BE2C (cell line): ENCODE data around the gene EEPD1.

Experiments used
- DNase-seq: peaks from one replicate; pipeline ENCODE4 v3.0.0-alpha.2; 2020
- H3K27me3 ChIP-seq: fragments of 250-450 bp; sonication (Bioruptor Pico); 2 replicates; pipeline ENCODE4 v1.5.1; 2020; ENCODE audit warnings: mild to moderate bottlenecking
- H3K36me3 ChIP-seq: fragments of 250-450 bp; sonication (Bioruptor Pico); 2 replicates; pipeline ENCODE4 v1.5.1; 2020; ENCODE audit warnings: mild to moderate bottlenecking
- H3K4me1 ChIP-seq: fragments of 250-450 bp; sonication (Bioruptor Pico); 2 replicates; pipeline ENCODE4 v1.5.1; 2020
- H3K4me3 ChIP-seq: 2 replicates; pipeline ENCODE4 v1.5.1; 2011; ENCODE audit warnings: low read depth, low read length
- H3K9me3 ChIP-seq: fragments of 250-450 bp; sonication (Bioruptor Pico); 2 replicates; pipeline ENCODE4 v1.5.1; 2020
- TF ChIP-seq, protein P1 (sequence below): IDR thresholded peaks from 2 replicates; pipeline ENCODE4 v1.5.1; 2012; ENCODE audit warnings: mild to moderate bottlenecking, low read depth, low read length

The EEPD1 gene

GRCh38 chr7:36158321-36158605, 5.2 kb downstream of the EEPD1 start:
- H3K36me3 ChIP-seq = no peaks in the 10 kb centered on the region

DNA sequence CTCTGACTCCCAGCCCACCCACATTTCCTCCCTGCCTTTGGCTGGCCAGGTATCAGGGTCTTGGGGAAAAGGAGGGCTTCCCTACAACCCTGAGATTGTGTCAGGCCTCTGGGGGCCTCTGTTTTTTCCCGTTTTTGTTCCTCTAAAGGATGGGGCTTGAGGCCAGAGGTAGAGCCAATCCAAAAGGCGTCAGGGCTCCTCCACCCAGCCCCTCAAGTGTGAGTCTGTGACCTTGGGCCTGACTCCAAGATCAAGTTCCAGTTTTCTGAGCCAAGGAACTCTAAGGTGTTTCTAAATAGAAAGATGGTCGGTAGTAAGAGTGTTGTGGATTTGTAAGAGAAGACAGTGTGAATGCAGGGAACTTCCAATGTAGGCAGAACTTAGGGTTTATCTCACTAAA, 6.6 kb downstream of the EEPD1 start:
- H3K36me3 ChIP-seq = no peaks in the 10 kb centered on the region
- H3K27me3 ChIP-seq = no peaks in the 10 kb centered on the region
- DNase-seq = no peak
- H3K9me3 ChIP-seq = no peaks in the 10 kb centered on the region
- H3K4me3 ChIP-seq = no peak overlapping the region
- TF ChIP-seq, protein P1, sequence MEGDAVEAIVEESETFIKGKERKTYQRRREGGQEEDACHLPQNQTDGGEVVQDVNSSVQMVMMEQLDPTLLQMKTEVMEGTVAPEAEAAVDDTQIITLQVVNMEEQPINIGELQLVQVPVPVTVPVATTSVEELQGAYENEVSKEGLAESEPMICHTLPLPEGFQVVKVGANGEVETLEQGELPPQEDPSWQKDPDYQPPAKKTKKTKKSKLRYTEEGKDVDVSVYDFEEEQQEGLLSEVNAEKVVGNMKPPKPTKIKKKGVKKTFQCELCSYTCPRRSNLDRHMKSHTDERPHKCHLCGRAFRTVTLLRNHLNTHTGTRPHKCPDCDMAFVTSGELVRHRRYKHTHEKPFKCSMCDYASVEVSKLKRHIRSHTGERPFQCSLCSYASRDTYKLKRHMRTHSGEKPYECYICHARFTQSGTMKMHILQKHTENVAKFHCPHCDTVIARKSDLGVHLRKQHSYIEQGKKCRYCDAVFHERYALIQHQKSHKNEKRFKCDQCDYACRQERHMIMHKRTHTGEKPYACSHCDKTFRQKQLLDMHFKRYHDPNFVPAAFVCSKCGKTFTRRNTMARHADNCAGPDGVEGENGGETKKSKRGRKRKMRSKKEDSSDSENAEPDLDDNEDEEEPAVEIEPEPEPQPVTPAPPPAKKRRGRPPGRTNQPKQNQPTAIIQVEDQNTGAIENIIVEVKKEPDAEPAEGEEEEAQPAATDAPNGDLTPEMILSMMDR = no peak
- no peaks in the 10 kb centered on the region for H3K4me1 ChIP-seq

More at GRCh38 chr7:36158321-36158605, 5.2 kb downstream of the EEPD1 start:
- TF ChIP-seq, protein P1 = no peak
- DNase-seq = no peak
- Histone ChIP-seq H3K27me3 (no peaks in the 10 kb centered on the region), H3K4me3 (no peak overlapping the region), H3K9me3 (no peaks in the 10 kb centered on the region), H3K4me1 (no peaks in the 10 kb centered on the region)

- Histone ChIP-seq H3K27me3 (no peaks in the 10 kb centered on the region), H3K36me3 (no peaks in the 10 kb centered on the region), H3K4me3 (no peak overlapping the region), H3K4me1 (no peaks in the 10 kb centered on the region), H3K9me3 (no peaks in the 10 kb centered on the region)
- no peak for DNase-seq
- TF ChIP-seq, protein P1 = no peak
Observed at GRCh38 chr7:36160313-36160712, 7.3 kb downstream of the EEPD1 start.

DNA sequence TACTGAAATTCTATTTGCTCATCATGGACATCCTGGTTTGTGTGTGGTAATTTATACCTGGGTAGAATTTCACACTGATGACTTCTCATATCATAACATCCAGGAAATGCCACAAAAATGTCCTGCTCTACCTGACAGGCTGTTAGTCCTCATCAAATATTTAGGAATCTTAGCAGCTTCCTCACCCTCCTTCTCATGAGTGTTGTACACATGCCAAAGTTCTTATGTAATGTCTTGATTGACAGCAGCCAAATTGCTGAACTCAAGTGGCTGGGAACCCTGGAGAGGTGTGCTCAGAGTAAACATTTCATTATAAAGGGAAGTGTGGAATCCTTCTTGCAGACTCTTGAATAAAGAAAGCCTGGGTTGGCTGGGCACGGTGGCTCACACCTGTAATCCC, 8.9 kb downstream of the EEPD1 start:
- no peak for DNase-seq
- H3K27me3 ChIP-seq = no peaks in the 10 kb centered on the region
- H3K4me1 ChIP-seq = no peaks in the 10 kb centered on the region
- no peaks in the 10 kb centered on the region for H3K9me3 ChIP-seq
- no peak overlapping the region for H3K4me3 ChIP-seq
- no peaks in the 10 kb centered on the region for H3K36me3 ChIP-seq
- TF ChIP-seq, protein P1 = no peak

DNA sequence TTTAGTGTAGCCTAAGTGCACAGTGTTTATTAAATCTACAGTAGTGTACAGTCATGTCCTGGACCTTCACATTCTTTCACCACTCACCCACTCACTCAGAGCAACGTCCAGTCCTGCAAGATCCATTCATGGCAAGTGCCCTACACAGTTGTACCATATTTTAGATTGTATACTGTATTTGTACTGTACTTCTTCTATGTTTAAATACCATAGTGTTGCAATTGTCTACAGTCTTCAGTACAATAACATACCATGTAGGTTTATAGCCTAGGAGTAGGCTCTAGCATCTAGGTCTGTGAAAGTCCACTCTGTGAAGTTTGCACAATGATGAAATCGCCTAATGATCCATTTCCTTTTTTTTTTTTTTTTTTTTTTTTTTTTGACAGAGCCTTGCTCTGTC, 12.0 kb downstream of the EEPD1 start:
- Histone ChIP-seq H3K4me3 (no peak overlapping the region), H3K4me1 (no peaks in the 10 kb centered on the region), H3K27me3 (no peaks in the 10 kb centered on the region), H3K36me3 (no peaks in the 10 kb centered on the region), H3K9me3 (no peaks in the 10 kb centered on the region)
- no peak for DNase-seq
- TF ChIP-seq, protein P1 = no peak

DNA sequence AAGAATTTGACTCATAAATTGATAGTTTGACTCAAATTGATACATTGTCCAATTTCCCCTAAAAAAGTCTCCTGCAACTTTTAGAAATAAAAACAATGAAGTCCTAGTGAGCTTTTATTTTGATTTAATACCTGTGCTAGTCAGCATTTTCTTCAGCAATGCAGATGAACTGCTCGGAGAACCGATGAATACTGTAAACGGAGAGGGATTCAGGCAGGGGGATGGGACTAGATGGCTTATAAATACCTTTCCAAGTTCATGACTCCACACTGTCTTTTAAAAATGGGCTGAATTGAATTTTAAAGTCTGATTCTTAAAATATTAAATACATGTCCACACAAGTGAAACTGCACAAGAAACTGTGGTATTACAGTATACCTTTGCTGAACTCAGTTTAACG, 12.7 kb downstream of the EEPD1 start:
- Histone ChIP-seq H3K4me1 (no peaks in the 10 kb centered on the region), H3K36me3 (no peaks in the 10 kb centered on the region), H3K27me3 (no peaks in the 10 kb centered on the region), H3K9me3 (no peaks in the 10 kb centered on the region), H3K4me3 (no peak overlapping the region)
- TF ChIP-seq, protein P1 = no peak
- DNase-seq = no peak
